C4-2B (cell line): Measurements from ENCODE around the gene AGBL3.

Experiments
- CTCF ChIP-seq: fragments of 450-650 bp; conservative IDR thresholded peaks from 2 replicates; pipeline ENCODE4 v1.5.1; 2017; ENCODE audit warnings: mild to moderate bottlenecking
- ZFX ChIP-seq: fragments of 450-650 bp; IDR thresholded peaks from 2 replicates; pipeline ENCODE4 v1.6.1; 2017

GRCh38 chr7:135012229-135012628 lies 25.9 kb downstream of the AGBL3 start:
- no peak for TF ChIP-seq CTCF
- TF ChIP-seq ZFX, result no peak
